Stimulated activated CD4-positive, alpha-beta T cell treated with anti-CD3 and anti-CD28 coated beads, Interleukin-1b, Interleukin-23, amount 100 ng/mL, for 1 hour (primary cell): Measurements from ENCODE around the gene SYCE3.
"Not testable (repeated sequence)": the region's sequence is repeated elsewhere in the genome, so short reads cannot be mapped to it uniquely, and the experiment has no call there.

Experiments used
- DNase-seq, 2 donors: peaks; one replicate each; pipeline ENCODE4 v3.0.0-alpha.2; 2020; ENCODE audit warnings: low read depth in 2 of 2

The SYCE3 gene, protein sequence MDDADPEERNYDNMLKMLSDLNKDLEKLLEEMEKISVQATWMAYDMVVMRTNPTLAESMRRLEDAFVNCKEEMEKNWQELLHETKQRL

DNA sequence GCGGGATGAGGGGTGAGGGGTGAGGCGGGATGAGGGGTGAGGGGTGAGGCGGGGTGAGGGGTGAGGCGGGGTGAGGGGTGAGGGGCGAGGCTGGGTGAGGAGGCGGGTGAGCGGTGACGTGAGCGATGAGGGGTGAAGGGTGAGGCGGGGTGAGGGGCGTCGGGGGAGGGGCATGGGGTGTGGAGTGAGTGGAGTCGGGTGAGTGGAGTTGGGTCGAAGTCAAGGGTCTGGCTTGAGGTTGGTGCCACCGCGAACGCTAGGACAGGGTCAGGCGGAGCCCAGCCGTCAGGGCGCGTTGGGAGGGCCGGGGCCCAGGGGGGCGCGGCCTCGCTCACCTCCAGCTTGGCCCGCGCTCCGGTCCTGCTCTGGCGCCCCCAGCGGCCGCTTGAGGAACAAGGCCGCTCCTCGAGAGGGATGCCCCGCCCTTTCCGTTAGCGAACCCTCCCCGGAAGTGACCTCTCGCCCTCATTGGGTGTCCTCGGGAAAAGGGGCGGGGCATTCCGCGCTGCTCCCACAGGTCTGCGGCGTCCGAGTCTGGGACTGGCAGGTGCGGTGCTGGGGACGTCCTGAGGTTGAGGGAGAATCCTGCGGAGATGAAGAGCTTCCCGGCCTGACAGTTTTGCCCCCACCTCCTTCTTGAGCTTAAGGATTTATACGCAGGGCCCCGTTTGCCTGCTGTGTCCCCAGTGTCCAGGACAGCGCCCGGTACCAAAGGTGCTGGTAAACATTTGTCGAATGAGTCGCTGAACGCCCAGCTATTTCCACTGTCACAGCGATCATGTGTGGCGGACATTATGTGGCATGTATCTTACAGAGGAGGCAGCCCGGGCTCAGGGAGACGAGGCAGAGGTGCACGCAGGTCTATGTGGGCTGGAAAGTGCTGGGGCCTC lies at the start of gene SYCE3:
SYCE3 (minus strand) TSS at position 397 of the 890 bp plus-strand sequence. CDS start 6,514 bp downstream, outside the sequence.
- DNase-seq, result peak; percentile 94 to 96

DNA sequence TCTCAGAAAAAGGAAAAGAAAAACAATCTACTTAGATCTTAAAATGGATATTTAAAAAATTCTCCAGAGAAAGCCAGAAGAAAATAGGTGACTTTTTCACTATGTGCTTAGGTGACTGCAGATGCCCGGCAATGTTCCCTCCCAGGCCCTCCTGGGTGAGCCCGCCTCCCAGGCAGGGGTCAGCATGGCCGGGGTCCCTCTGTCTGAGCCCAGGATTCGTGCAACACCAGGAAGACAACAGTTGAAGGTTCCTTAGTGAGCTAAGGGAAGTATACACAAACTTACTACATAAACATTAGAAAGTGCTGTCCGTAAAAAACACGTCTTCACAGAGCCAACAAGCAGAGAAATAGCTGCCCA lies 49.4 kb upstream of the SYCE3 start:
- no peak for DNase-seq

DNA sequence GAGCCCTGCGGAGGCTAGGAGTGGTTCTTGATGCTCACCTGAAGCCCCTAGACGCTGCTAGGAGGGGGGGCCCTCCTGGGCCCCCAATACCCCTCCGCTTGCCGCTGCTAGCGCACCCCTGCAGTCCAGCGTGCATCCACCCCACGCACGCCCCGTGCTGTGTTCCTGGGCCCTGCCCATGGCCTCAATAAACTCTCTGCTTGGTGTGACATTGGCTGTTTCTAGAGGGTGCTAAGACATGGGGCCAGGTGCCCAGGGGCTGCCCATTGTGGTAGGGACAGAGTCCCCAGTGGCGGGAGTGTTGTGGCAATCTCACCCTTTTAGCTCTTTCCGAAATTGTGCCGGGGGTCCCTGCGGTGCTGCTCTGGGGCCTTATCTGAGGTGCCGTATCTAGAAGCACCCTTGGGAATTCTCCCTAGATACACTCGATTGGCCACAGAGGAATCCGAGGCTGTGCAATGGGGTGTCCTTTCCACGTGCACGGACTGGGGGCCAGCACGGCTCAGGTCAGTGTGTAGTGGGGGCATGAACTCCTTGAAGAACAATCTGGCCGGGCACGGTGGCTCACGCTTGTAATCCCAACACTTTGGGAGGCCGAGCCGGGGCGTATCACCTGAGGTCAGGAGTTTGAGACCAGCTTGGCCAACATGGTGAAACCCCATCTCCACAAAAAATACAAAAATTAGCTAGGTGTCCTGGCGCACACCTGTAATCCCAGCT lies 48.8 kb upstream of the SYCE3 start:
- DNase-seq, result no peak

DNA sequence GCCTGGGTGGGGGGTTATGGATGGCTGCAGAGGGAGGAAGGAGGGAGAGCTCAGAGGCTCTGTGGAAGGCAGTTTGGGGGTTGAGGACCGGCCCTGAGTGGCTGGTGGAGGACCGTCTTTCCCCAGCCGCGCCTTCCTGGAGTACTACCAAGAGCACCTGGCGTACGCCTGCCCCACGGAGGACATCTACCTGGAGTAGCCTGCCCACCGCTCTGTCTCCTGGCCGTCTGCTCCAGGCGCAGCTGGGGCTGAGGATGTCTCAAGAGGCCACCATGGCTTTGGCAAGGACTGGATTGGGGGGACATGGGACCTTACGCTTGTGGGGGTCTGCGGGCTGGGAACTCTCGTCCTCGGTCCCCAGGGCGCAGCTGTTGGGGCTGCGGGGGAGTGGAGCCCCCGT lies 47.9 kb upstream of the SYCE3 start:
- DNase-seq, result no peak

DNA sequence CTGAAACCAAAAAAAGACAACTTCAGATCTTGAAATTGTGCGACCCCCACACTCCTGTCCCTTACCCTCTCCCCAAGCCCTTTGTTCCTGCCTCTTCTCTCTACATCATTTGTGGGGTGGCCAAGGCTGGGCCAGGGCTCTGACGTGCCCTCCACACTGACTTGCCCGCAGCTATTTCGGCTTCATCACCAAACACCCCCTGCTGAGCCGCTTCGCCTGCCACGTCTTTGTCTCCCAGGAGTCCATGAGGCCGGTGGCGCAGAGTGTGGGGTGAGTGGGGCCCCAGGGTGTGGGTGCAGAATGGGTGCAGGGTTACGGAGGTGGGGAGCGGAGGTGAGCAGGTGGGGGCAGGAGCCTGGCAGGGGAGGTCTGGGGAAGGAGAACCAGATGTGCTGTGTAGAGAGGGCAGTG lies 47.3 kb upstream of the SYCE3 start:
- no peak for DNase-seq

DNA sequence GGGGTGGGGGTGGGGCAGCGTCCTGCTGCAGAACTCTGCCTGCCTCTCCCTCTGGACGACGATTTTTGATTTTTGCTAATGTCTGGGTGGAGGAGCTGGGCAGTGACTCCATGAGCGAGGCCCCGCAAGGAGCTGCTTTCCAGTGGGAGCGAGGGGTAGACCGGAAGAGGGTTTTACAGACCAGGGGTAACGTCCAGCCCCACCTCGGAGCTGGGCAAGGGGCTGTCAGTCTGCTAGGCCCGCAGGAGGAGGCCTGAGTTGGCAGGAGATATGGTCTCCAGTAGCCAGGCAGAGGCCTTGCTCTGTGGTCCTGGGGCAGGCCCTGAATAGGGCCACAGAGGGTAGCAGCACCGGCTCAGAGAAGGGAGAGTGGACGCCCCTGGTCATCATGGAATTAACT lies 46.9 kb upstream of the SYCE3 start:
- no peak for DNase-seq

DNA sequence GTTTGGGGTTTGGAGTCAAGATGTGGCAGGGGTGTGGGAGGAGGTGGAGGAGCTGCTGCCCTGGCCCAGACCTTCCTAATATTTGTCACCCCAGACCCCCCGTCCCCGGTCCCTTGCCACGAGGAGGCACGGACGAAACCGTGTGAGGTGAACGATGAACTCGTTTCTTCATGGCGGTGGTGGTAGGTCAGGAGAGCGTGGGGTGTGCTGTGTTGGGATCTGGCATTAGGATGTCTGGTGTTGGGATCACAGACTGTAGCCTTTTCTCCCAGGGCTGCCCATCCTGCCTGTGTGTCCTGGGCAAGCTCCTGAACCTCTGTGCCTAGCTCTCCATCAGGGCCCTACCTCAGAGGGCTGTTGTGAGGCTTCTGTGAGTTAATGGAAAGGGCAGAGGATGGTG lies 46.3 kb upstream of the SYCE3 start:
- DNase-seq, result no peak

DNA sequence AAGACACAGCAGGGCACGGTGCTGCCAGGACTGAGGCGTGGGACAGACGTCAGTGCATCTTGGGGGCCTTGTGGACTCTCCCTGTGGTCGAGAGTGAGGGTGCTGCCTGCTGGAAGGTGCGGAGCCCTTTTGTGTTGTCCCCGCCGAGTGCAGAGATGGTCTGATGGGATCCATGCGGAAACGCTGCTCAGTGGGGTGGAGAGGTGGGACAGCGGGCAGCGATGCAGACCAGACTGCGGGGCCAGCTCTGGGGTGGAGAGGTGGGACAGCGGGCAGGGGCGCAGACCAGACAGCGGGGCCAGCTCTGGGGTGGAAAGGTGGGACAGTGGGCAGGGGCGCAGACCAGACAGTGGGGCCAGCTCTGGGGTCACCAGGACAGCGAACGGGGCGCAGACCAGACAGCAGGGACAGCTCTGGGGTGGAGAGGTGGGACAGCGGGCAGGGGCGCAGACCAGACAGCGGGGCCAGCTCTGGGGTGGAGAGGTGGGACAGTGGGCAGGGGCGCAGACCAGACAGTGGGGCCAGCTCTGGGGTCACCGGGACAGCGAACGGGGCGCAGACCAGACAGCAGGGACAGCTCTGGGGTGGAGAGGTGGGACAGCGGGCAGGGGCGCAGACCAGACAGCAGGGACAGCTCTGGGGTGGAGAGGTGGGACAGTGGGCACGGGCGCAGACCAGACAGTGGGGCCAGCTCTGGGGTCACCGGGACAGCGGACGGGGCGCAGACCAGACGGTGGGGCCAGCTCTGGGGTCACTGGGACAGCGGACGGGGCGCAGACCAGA lies 45.5 kb upstream of the SYCE3 start:
- not testable (repeated sequence) for DNase-seq

DNA sequence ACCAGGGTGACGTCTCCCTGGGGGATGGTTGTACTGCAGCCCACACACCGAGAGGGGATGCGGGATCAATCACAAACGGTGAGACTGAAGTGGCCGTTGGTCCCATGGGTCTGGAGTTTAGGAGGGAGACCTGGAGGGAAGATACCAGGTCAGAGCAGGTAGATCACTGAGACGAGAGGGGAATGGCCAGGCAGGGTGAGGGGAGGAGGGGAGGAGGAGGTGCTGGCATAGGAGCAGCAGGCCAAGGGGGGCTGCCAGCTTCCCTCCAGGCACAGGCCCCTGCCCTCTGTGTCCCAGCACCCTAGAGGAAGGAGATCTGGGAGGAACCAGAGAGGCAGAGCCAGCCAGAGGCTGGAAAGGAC lies 44.9 kb upstream of the SYCE3 start:
- no peak for DNase-seq

DNA sequence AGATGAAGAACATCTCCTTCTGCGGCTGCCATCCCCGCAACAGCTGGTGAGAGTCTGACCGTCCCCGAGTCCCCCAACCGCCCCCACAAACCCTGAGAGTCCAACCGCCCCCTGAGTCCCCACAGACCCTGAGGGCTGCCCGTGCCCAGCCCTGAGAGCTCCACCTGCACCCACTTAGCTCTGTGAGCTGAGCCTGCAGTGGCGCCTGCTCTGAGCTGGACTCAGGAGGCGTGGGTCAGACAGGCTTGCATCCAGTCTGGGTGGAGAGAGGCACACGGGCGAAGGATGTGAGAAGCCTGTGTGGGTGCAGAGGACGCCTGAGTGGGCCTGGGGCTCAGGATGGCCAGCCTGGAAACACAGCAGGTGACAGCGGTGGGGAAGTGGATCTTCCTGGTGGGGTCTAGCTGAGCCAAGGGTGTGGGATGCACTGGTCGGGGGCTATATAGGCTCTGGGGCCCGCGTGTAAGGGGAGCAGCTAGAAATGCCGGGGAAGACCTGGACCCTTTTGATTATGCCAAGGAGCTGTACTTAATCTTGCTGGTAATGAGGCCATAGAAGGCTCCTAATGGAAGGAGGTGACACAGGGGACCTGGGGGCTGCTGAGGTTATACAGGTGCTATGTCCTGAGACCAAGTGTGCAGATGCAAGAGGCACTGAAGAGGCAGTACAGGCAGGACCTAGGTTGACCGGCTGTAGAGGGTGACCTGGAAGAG lies 44.4 kb upstream of the SYCE3 start:
- no peak for DNase-seq

DNA sequence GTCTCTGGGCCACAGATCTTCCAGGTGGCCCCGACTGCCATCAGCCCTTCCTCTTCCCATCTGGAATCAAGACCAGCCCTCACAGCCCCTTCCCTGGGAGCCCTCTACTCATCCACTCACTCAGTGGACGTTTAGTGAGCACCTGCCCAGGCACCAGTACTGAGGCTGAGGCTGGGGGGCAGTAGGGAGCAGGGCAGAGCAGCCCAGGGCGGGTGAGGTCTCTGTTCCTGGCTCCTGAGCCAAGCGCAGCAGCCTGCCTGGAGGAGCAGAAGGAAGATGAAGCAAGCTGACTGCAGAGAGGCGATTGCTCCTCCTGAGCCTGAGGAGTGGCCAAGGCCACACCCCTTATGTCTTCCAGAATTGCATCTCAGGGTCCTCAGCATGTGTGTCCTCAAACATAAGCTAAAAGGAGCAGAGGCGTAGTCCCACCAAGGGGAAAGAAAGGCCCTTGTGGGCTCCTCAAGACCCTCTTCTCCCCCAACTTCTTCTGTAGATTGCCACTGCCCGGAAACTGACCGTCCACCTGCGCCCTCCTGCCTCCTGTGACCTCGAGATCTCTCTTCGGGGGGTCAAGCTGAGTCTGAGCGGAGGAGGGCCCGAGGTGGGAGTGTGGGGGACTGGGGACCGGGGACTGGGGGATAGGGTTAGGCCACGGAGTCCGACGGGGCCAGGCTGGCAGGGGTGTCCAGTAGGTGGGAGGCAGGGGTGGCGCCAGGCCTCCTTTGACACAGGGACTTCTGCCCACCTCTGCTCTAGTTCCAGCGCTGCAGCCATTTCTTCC lies 43.6 kb upstream of the SYCE3 start:
- no peak for DNase-seq

DNA sequence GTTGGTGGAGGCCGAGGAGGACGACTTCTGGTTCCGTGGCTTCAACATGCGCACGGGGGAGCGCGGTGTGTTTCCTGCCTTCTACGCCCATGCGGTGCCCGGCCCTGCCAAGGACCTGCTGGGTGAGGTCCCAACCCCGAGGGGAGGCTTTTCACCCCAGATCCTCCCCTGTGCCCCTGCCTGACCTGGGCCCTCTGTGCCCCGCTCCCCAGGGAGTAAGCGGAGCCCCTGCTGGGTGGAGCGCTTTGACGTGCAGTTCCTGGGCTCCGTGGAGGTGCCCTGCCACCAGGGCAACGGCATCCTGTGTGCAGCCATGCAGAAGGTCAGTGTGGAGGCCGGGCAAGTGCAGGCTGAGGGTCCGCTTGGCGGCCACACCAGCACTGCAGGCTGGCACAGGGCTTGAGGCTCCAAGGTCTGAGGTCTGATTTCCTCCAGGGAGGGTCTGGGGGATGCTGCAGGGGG lies 42.9 kb upstream of the SYCE3 start:
- DNase-seq, result no peak

DNA sequence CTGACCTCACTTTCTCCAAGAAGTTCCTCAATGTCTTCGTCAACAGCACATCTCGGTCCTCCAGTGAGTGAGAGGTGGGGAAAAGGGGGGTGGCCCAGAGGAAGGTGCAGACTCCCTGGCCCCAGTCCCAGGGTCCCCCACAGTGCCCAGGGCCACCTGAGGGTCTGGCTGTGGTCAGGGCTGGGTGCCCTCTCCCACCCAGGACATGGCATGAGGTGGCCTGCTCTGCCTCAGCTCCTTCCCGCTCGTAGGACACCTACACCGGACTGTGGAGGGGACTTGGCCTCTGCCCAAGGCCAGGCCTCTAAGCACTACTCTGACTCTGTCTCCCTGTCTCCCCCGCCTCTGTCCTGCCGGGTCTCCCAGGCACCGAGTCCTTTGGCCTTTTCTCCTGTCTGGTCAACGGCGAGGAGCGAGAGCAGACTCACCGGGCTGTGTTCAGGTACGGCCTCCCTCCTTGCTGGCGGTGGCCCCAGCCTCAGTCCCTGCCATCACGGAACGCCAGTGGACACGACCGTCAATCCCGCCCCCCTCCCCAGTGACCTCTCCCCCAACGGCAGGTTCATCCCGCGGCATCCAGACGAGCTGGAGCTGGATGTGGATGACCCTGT lies 42.4 kb upstream of the SYCE3 start:
- DNase-seq, result no peak

DNA sequence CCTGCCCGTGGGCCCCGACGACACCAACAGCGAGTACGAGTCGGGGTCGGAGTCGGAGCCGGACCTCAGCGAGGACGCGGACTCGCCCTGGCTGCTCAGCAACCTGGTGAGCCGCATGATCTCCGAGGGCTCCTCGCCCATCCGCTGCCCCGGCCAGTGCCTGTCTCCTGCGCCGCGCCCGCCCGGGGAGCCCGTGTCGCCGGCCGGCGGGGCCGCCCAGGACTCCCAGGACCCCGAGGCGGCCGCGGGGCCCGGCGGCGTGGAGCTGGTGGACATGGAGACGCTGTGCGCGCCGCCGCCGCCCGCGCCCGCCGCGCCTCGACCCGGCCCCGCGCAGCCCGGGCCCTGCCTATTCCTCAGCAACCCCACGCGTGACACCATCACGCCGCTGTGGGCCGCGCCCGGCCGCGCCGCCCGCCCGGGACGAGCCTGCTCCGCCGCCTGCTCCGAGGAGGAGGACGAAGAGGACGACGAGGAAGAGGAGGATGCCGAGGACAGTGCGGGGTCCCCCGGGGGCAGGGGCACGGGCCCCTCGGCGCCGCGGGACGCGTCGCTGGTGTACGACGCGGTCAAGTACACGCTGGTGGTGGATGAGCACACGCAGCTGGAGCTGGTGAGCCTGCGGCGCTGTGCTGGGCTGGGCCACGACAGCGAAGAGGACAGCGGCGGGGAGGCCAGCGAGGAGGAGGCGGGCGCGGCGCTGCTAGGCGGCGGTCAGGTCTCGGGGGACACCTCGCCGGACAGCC lies 41.7 kb upstream of the SYCE3 start:
- no peak for DNase-seq

DNA sequence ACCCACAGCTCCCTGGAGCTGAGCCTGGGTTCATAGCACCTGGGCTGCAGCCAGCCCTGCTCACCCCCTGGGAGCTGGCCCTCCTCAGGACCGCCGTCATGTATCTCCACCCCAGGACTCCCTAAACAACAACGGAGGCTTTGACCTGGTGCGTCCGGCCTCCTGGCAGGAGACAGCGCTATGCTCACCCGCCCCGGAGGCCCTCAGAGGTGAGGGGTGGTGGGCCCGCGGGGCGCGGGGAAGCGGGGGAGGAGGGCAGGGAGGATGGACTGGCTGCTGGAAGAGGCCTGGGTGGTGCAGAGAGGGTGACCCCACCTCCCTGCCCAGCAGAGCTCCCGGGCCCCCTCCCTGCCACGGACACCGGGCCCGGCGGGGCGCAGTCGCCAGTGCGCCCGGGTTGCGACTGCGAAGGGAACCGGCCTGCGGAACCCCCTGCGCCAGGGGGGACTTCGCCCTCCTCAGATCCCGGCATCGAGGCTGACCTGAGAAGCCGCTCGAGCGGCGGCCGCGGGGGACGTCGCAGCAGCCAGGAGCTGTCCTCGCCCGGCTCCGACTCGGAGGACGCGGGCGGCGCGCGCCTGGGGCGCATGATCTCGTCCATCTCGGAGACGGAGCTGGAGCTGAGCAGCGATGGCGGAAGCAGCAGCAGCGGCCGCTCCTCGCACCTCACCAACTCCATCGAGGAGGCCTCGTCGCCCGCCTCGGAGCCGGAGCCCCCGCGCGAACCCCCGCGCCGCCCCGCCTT lies 41.0 kb upstream of the SYCE3 start:
- no peak for DNase-seq

DNA sequence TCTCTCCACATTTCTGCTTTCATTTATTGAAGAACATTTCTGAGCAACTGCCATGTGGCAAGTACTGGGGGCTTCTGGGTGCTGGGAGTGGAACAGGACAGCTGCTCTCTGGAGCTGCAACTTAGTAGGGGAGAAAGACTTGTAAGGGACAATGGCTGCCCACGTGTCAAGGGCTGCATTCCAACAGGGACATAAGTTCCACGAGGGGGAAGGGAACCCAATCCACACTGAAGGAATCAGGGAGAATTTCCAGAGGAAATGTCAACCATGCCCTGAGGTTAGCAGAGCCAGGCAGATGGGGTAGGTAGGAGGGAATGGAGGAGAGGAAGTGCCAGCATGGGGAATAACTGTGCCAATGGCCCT lies 39.6 kb upstream of the SYCE3 start:
- DNase-seq, result no peak

DNA sequence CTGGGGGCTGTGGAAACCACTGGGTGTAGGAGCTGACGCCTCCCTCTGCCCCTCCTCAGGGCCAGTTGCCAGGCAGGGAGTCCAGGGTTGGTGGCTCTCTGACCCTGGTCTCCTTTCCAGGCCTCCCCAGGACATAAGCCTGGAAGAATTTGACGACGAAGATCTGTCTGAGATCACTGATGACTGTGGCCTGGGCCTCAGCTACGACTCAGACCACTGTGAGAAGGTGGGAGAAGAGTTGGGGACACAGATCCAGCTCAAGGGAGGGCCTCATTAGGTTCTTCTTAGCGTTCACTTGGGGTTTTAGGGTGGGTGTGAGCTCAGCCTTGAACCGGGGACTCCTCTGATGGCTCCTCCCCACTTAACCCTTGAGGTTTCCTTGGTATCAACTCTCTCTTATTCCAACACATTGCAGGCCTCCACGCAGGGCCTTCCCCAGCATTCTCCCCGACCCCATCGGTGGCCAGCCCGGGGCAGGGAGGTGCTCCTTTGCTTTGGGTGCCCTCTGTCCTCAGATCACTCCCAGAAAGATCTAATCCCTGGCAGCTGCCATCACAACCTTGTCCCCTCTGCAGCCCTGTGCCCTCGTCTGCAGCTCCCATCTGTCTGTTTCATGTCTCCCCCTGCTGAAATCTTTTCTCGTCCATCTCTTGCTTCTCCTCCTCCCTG lies 39.1 kb upstream of the SYCE3 start:
- no peak for DNase-seq

DNA sequence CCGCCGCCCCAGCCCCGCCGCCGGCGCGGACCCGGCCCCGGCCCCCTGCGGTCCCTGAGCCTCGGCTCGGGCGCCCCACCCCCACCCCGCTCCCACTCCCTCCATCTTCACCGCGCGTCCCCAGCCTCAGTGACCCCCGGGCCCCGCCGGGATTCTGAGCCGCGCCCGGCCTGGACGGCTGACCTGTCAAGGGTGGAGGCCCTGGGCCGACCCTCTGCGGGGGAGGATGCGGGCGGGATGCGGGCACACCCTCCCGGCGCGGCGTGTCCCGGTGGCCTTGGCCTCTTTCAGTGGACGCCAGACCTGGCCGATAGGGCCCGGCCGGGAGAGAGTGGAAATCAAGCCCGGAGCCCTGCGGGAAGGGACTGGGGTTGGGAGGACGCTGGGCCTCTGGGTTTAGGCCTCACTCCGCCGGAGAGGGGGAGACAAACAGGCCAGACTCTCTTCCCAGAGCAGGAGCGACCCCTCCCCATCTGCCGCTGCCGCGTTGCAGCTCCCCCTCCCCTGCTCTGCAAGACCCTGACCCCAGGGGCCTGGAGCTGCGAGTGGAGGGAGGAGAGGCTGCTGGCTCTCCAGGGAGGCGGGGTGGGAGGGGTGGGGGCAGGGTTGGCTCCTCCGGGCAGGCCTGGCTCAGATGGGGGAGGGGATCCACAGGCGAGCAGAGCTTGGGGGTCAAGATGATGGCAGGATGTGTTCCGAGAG lies 38.4 kb upstream of the SYCE3 start:
- no peak for DNase-seq
